ENCODE data around the gene SELENOS. TPM values are rescaled to one million over a fixed set of nuclear protein-coding genes. Genes with fewer than 3 reads are reported as not detected.

SELENOS gene
- total and polyA plus RNA-seq, 9 donors: 36.9 to 83.2 (median 43.6) TPM

GRCh38 chr15:101264911-101265641, 12.2 kb downstream of the SELENOS start:
- no peaks in the 10 kb centered on the region for H3K27me3 ChIP-seq
- H3K36me3 ChIP-seq: no peaks in the 10 kb centered on the region
- TF ChIP-seq EP300 (IDR thresholded peaks at IDR 0.05) (no peak), CTCF (IDR thresholded peaks at IDR 0.05) (no peak), POLR2A (IDR thresholded peaks at IDR 0.05) (no peak)
- 81 to 88% (median 83%) methylated on average over 17 of the region's 17 CpGs for WGBS, 3 donors
- no peak overlapping the region for H3K4me3 ChIP-seq
- no peak overlapping the region for H3K27ac ChIP-seq
- no peaks in the 10 kb centered on the region for H3K9me3 ChIP-seq
- no peak for DNase-seq
- peaks cover 4% of the 10 kb centered on the region for H3K4me1 ChIP-seq (ENCODE audit: insufficient read depth)
- intact Hi-C loops (cut with DNase I): loop anchor here in 1 of 4 donors (10.0 kb wide), 1 partner anchor 640 kb away; no protein-coding TSS in a partner anchor

- 89 to 94% (median 90%) methylated on average over 4 of the region's 4 CpGs for WGBS, 3 donors
- Histone ChIP-seq H3K4me1 (ENCODE audit: insufficient read depth) (peaks cover 4% of the 10 kb centered on the region), H3K4me3 (no peak overlapping the region), H3K36me3 (no peaks in the 10 kb centered on the region), H3K27me3 (no peaks in the 10 kb centered on the region), H3K27ac (no peak overlapping the region), H3K9me3 (no peaks in the 10 kb centered on the region)
- no peak for TF ChIP-seq EP300 (IDR thresholded peaks at IDR 0.05)
- intact Hi-C loops (cut with DNase I): loop anchor here in 1 of 4 donors (10.0 kb wide), 1 partner anchor 639 kb away; no protein-coding TSS in a partner anchor
- DNase-seq: no peak
Observed at GRCh38 chr15:101264011-101264410, 13.3 kb downstream of the SELENOS start.

GRCh38 chr15:101262551-101262950, 14.7 kb downstream of the SELENOS start:
- Histone ChIP-seq H3K4me1 (ENCODE audit: insufficient read depth) (peaks cover 2% of the 10 kb centered on the region), H3K27ac (no peak overlapping the region), H3K9me3 (no peaks in the 10 kb centered on the region), H3K36me3 (no peaks in the 10 kb centered on the region), H3K27me3 (no peaks in the 10 kb centered on the region), H3K4me3 (no peak overlapping the region)
- intact Hi-C loops (cut with DNase I): loop anchor here in 1 of 4 donors (10.0 kb wide), 1 partner anchor 638 kb away; no protein-coding TSS in a partner anchor
- no peak for TF ChIP-seq EP300 (IDR thresholded peaks at IDR 0.05)
- no peak for TF ChIP-seq POLR2A (IDR thresholded peaks at IDR 0.05)
- no peak for TF ChIP-seq CTCF (IDR thresholded peaks at IDR 0.05)
- 73 to 78% (median 76%) methylated on average over 4 of the region's 4 CpGs for WGBS, 3 donors
- DNase-seq: no peak

DNA sequence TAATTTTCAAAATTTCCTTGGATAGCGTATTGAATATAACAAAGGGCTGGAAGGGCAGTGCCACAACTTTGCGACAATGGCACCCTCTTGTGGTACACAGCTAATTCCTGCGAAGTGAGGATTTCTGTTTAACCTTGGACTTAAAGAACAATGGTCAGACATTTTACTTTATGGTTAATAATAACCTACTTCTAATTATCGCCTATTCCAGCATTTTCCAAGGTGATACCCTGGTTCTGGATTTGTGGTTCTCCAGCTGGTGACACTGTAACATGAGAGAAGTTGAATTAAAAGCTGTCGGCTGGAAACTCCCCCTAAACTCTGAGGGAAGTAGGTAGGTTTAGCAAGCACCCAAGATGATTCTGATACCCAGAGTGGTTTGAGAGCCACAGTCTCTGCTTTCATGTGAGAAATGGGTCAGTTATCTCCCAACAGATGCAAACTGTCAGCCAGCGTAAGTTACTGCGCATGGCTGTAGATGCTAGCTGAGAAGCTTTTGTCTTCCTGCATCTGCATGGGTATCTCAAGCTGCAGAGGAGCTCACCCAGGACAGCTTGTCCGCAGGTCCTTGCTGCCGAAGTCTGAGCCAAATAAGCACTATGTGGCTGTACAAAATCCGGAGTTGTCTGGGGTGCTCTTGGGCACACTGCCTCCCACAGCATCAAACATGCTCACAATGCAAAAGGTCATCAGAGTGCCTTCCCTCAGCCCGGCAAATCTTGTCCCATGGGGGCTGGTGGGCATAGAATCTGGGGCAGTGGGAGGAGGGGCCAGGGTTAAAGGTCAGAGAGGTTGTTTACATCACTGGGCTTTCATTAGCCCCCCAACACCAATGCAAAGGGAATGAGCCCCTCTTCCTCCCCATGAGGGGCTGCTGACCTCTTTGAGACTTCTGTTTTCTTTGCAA, 18.8 kb downstream of the SELENOS start:
- peak; percentile 69 to 93 (median 92) for TF ChIP-seq CTCF (IDR thresholded peaks at IDR 0.05)
- no peak for TF ChIP-seq POLR2A (IDR thresholded peaks at IDR 0.05)
- no peak for TF ChIP-seq EP300 (IDR thresholded peaks at IDR 0.05)
- H3K27me3 ChIP-seq: no peaks in the 10 kb centered on the region
- no peak overlapping the region for H3K4me3 ChIP-seq
- no peak overlapping the region for H3K27ac ChIP-seq
- H3K4me1 ChIP-seq (ENCODE audit: insufficient read depth): peaks cover 5% of the 10 kb centered on the region
- H3K9me3 ChIP-seq: no peaks in the 10 kb centered on the region
- 15 to 19% (median 16%) methylated on average over 11 of the region's 11 CpGs for WGBS, 3 donors
- intact Hi-C loops (cut with DNase I): loop anchor here in 3 of 4 donors (2.0 to 10.0 kb wide), 5 partner anchors 134 to 341 kb away; partner anchors contain the start of gene LRRK1 (in 2 of the 3)
- DNase-seq: peak; percentile 53 to 79 (median 61)
- H3K36me3 ChIP-seq: no peaks in the 10 kb centered on the region
